GM12865 (cell line): Measurements from ENCODE around the gene PLA2G6.

ENCODE experiments used
- DNase-seq: peaks from one replicate; pipeline ENCODE4 v3.0.0; 2010; ENCODE audit warnings: low read depth
- H3K4me3 ChIP-seq: 2 replicates; pipeline ENCODE4 v1.5.1; 2011; ENCODE audit warnings: mild to moderate bottlenecking, low read depth, low read length, control low read depth
- CTCF ChIP-seq: IDR thresholded peaks from 2 replicates; pipeline ENCODE4 v1.5.1; 2011; ENCODE audit warnings: low read length, control low read depth, low read depth, inconsistent platforms; ENCODE audit not compliant: insufficient read depth; ENCODE audit errors: missing control alignments

PLA2G6 gene

GRCh38 chr22:38067761-38068360 is 113.8 kb downstream of the PLA2G6 start:
- no peak for DNase-seq
- no peak for TF ChIP-seq CTCF
- H3K4me3 ChIP-seq, result no peak overlapping the region

- H3K4me3 ChIP-seq, result no peak overlapping the region
- DNase-seq, result no peak
- no peak for TF ChIP-seq CTCF
Measured at GRCh38 chr22:38067028-38067415, 114.6 kb downstream of the PLA2G6 start.

DNA sequence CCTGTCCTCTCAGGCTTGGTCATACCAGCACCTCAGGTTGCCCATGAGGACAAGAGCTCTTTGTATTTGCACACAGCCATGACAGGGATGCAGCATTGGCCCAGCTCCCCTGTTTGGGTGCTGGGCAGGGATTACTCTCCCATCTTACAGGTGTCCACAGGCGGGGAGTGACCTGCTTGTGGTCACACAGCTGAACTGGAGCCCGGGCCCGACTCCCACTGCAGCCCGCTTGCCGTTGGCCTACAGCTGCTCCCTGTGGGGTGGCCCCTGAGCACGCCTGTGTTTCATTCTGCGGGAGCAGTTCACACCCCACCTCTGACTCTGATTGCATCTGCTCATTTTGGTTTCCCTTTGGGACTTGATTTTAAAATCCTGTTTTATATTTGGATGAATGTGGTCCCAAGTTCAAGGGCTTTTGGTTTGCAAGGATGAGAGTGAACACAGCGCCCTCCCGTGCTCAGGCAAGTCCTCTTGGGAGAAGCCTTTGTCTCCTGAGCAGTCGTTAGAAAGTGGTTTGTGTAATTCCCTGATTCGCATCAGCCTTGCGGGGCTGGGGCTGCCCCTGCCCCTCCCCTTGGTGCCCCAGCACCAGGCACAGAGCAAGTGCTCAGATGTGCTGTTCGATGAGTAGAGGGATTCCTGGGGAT is 115.1 kb downstream of the PLA2G6 start:
- no peak for DNase-seq
- no peak overlapping the region for H3K4me3 ChIP-seq
- no peak for TF ChIP-seq CTCF

GRCh38 chr22:38065539-38065938 is 116.1 kb downstream of the PLA2G6 start:
- no peak overlapping the region for H3K4me3 ChIP-seq
- no peak for TF ChIP-seq CTCF
- DNase-seq, result no peak

- no peak overlapping the region for H3K4me3 ChIP-seq
- DNase-seq, result no peak
- no peak for TF ChIP-seq CTCF
Measured at GRCh38 chr22:38062791-38063190, 118.8 kb downstream of the PLA2G6 start.
